Suprapubic skin (tissue), 4 donors: ENCODE data around the gene RPL27A.

ENCODE experiments used
- CTCF ChIP-seq, 2 donors: fragments of 200-600 bp in 1 of 2; fragments of 450-650 bp in 1 of 2; sonication (generic) in 1 of 2; IDR thresholded peaks; one replicate each; pipeline ENCODE4 v1.5.1; 2016 to 2019; ENCODE audit warnings: antibody characterized with exemption in 2 of 2, mild to moderate bottlenecking in 1 of 2, moderate library complexity in 1 of 2
- POLR2A ChIP-seq, 2 donors: fragments of 450-650 bp; IDR thresholded peaks; one replicate each; pipeline ENCODE4 v1.6.1; 2017; ENCODE audit warnings: antibody characterized with exemption in 2 of 2, mild to moderate bottlenecking in 2 of 2, moderate library complexity in 2 of 2
- POLR2AphosphoS5 ChIP-seq, 3 donors: sonication (generic); formaldehyde crosslinking; IDR thresholded peaks; one replicate each; pipeline ENCODE4 v1.6.1; 2017; ENCODE audit warnings: antibody characterized with exemption in 3 of 3

GRCh38 chr11:8686325-8686724 lies 3.7 kb downstream of the RPL27A start:
- TF ChIP-seq CTCF (IDR thresholded peaks at IDR 0.05) (no peak), POLR2A (IDR thresholded peaks at IDR 0.05) (no peak), POLR2AphosphoS5 (IDR thresholded peaks at IDR 0.05) (no peak)
